Kidney (tissue), 14 donors: ENCODE results near the gene RAPGEF5. TPM values are rescaled to one million over a fixed set of nuclear protein-coding genes. Genes with fewer than 3 reads are reported as not detected.

Source experiments
- DNase-seq, 5 donors: peaks; one replicate each; pipeline ENCODE4 v3.0.0-alpha.2; 2013 to 2020
- FAIRE-seq: peaks from 2 replicates; lab custom pipeline; 2012; peaks lifted over from hg19 to GRCh38; lab: Jason Lieb, UNC
- H3K27ac ChIP-seq, 2 donors: one replicate each; pipeline ENCODE4 v1.7.0; 2013; ENCODE audit warnings: low read depth in 2 of 2, low read length in 2 of 2, inconsistent platforms in 1 of 2
- H3K27me3 ChIP-seq: one replicate; pipeline ENCODE4 v1.7.1; 2013; ENCODE audit warnings: low read length, inconsistent platforms; ENCODE audit not compliant: control insufficient read depth, insufficient read depth
- H3K36me3 ChIP-seq, 3 donors: one replicate each; pipeline versions ENCODE4 v1.7.0 to v1.7.1; 2013; ENCODE audit warnings: low read length in 3 of 3, control low read depth in 1 of 3, inconsistent platforms in 1 of 3; ENCODE audit not compliant: insufficient read depth in 3 of 3, control insufficient read depth in 2 of 3
- H3K4me1 ChIP-seq, 3 donors: one replicate each; pipeline versions ENCODE4 v1.7.0 to v1.7.1; 2013; ENCODE audit warnings: low read length in 3 of 3, inconsistent platforms in 1 of 3, low read depth in 1 of 3; ENCODE audit not compliant: control insufficient read depth in 2 of 3, insufficient read depth in 2 of 3
- H3K4me3 ChIP-seq, 3 donors: one replicate each; pipeline versions ENCODE4 v1.7.0 to v1.8.1; 2013; ENCODE audit warnings: low read length in 3 of 3, control low read depth in 1 of 3, inconsistent platforms in 1 of 3
- H3K9ac ChIP-seq, 3 donors: one replicate each; pipeline versions ENCODE4 v1.7.0 to v1.7.1; 2013; ENCODE audit warnings: low read length in 3 of 3, control low read depth in 1 of 3, inconsistent platforms in 1 of 3
- H3K9me3 ChIP-seq, 3 donors: one replicate each; pipeline versions ENCODE4 v1.7.0 to v1.7.1; 2013; ENCODE audit warnings: low read length in 3 of 3, control low read depth in 1 of 3, inconsistent platforms in 1 of 3; ENCODE audit not compliant: control insufficient read depth in 2 of 3, insufficient read depth in 1 of 3
- CTCF ChIP-seq: IDR thresholded peaks from 3 replicates; pipeline ENCODE4 v1.5.1; 2012; ENCODE audit warnings: mild to moderate bottlenecking, moderate library complexity, borderline replicate concordance; ENCODE audit not compliant: insufficient read depth; ENCODE audit errors: extremely low read depth
- intact Hi-C: fragments of 100-400 bp; cut with DNase I; formaldehyde crosslinking; loops from one replicate; pipeline ENCODE4 v1.11.1; 2022
- polyA plus RNA-seq: library from polyadenylated mRNA; stranded (reverse); fragments of 350-450 nt; fragmentation: Illumina TruSeq; extraction: RNeasy Lipid Tissue Mini Kit (QIAGEN cat#74804); gene quantifications from one replicate; pipeline ENCODE4 v1.2.3, GENCODE V29; 2014; ENCODE audit warnings: low read depth, low replicate concordance; ENCODE audit not compliant: insufficient read depth
- total RNA-seq: library from RNA; stranded (reverse); fragmentation: NEBNext Ultra II Directional; extraction: Animal tissue kit (Norgen Biotek cat#: 25700); gene quantifications from one replicate; pipeline ENCODE4 v1.2.1, GENCODE V29; 2021
- donor health status: control.
- donor health status: control.
- donor health status: control.
- donor health status: control.
- donor health status: control.
- donor health status: DM: yes; HTN: yes; CAD: no.
- donor health status: Normal renal cell carcinoma (clear cell type).

The RAPGEF5 gene
- total and polyA plus RNA-seq, 2 donors from 2014 or later, result 3.9 to 67.8 TPM

- H3K4me1 ChIP-seq, result no peaks in the 10 kb centered on the region
- FAIRE-seq (no peak), DNase-seq (no peak)
- no peaks in the 10 kb centered on the region for H3K36me3 ChIP-seq
- intact Hi-C loops, result no loop called here
- H3K27me3 ChIP-seq, result no peaks in the 10 kb centered on the region
- no peak for TF ChIP-seq CTCF
- H3K9ac ChIP-seq, result no peak overlapping the region
- no peak overlapping the region for H3K27ac ChIP-seq
- no peak overlapping the region for H3K4me3 ChIP-seq
- no peaks in the 10 kb centered on the region for H3K9me3 ChIP-seq
Measured at GRCh38 chr7:22128528-22128920, 228.4 kb downstream of the RAPGEF5 start.

GRCh38 chr7:22127835-22128527 lies 229.0 kb downstream of the RAPGEF5 start:
- no peak overlapping the region for H3K9ac ChIP-seq
- DNase-seq (no peak), FAIRE-seq (no peak)
- no peaks in the 10 kb centered on the region for H3K4me1 ChIP-seq
- no peaks in the 10 kb centered on the region for H3K9me3 ChIP-seq
- intact Hi-C loops, result no loop called here
- H3K4me3 ChIP-seq, result no peak overlapping the region
- no peaks in the 10 kb centered on the region for H3K36me3 ChIP-seq
- no peak for TF ChIP-seq CTCF
- no peak overlapping the region for H3K27ac ChIP-seq
- H3K27me3 ChIP-seq, result no peaks in the 10 kb centered on the region

- intact Hi-C loops, result no loop called here
- Histone ChIP-seq H3K36me3 (peaks cover 0 to 3% (median 0%) of the 10 kb centered on the region in 3 donors), H3K9ac (no peak overlapping the region), H3K27me3 (no peaks in the 10 kb centered on the region), H3K4me1 (no peaks in the 10 kb centered on the region), H3K4me3 (no peak overlapping the region), H3K27ac (no peak overlapping the region), H3K9me3 (no peaks in the 10 kb centered on the region)
- no peak for TF ChIP-seq CTCF
- DNase-seq, result no peak
- FAIRE-seq, result no peak
Measured at GRCh38 chr7:22125436-22125835, 231.5 kb downstream of the RAPGEF5 start.
